HT-29 (cell line): ENCODE data around the gene APOB. TPM values are rescaled to one million over a fixed set of nuclear protein-coding genes. Genes with fewer than 3 reads are reported as not detected.

ENCODE experiments used
- DNase-seq: peaks from one replicate; pipeline ENCODE4 v3.0.0-alpha.2; 2015; ENCODE audit warnings: low spot score
- total RNA-seq: library from RNA; depleted of rRNA; stranded (reverse); fragments of >200 nt; shearing (Covaris generic); gene quantifications from 2 replicates; pipeline ENCODE4 v1.2.3, GENCODE V29; 2014

APOB gene
- total RNA-seq, 1 experiment from 2014 or later = not detected

DNA sequence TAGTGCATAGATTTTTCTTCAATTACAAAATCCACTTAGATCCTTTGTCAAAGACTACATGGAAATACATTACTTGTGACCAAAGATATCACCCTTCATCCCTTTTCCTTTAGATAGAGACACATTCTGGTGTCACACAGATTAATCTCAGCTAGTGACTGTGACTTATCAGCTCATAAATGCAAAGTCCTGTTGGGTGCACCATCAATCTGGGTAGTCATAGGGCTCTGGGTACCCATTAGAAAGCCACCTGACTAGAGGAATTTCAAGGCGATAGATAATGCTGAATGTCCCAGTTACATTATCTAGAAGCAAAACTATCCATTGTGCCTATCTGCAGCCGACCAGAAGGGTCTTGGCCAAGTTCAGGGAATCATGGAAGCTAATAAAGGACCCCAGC, 2.6 kb upstream of the APOB start:
- DNase-seq = no peak

DNA sequence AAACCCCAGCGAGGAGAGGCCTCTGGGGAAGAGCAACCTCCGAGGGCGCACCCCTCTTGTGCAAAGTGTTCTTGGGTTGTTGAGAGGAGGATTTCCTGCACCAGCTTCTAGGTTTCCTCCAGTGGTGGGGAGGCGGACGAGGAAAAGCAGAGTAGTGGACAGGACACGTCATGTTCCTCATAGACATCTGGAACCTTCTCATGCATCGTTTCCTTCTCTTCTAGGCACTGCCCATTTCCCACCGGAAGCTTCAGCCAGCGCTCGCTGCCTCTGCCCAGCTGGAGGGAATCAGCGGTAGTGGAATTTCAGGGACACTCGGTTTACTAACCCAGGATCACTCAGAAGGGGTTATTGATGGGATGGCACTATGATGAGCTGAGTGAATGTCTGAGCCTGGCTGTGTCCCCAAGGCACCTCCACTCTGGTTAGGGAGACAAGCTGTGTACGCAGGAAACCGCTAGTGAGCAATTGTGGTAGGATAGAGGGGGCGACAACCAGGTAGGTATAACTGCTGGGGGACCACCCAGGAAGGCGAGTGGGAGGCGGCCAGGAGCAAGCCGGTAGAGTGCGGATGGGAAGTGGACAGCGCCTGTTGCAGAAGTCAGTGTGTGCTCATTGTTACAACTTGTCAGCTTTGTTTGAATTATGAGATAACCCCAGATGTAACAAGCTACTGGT, 960 bp upstream of the APOB start:
- no peak for DNase-seq

DNA sequence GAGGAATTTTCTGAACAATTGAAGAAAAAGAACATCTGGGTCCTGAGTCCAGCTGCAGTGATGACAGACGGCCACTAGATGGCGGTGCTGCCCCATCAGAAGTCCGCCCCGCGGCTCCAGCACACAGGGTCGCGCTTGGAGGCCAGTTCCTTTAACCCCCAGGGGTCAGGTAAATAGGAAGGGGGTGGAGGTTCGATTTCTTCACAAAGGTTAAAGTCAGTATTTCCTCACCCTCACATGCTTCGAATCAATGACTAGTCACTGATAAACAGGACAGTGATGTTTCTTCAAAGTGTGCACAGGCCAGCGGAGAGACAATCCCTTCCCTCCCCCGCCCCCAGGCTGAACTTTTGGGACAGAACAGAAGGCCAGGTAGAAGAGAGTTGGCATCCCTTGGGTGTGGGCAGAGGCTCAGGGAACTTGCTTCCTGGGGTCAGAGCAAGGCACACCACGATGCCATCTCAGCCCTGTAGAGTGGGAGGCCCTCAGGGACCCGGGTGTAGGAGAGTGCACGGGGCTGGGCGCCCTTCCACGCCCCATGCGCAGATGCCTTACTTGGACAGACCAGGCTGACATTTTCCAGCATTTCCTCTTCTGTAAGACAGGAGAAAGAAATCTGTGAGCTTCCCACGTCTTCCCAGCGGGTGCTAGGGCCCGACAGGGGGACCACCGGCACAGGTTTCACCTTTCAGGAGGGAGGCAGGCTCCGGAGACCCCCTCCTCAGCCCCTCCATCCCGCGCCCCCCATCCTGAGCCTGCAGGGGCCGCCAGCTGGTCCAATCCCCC, 722 bp downstream of the APOB start:
- peak; percentile 60 for DNase-seq

DNA sequence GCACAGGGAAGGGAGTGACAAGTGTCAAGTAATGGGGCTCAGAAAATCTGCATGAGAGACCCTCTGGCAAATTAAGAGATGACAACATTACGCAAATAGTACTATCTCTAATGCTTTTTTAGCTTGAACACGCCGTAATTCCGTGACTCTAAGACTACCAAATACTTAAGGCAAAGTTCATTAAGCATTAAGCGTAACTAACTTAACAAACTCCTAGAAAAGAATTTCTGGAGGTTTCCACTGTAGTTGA, 1.2 kb downstream of the APOB start:
- DNase-seq = no peak

DNA sequence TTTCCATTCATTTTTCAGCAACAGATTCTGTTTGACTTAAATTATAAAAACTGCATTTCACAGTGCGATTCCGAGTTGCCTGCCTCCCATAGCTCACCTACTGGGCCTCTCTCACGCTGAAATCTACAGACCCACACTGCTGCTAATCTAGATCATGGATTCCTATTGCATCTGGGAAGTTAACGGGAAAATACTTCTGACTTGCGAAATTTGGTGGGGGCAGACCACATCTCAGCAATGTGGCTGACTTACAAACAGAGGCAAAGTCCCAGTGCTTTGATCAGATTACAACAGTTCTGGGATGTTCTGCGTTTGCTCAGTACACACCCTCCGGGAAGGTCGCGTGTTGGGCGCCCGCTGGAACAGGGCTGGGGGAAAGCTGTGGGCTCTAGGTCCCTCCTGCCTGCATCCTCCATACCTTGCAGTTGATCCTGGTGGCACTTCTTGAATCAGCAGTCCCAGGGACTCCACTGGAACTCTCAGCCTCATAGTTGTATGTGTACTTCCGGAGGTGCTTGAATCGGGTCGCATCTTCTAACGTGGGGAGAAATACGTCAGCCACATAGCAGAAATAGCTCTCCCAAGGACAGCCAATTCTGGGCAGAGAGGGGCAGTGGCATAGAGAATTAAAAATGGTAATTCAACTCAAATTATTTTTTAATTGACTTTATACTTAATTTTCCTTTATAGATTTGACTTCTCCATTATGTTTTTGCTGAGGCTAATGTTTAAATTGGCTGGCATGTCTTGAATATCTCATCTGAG, 1.7 kb downstream of the APOB start:
- DNase-seq = no peak

DNA sequence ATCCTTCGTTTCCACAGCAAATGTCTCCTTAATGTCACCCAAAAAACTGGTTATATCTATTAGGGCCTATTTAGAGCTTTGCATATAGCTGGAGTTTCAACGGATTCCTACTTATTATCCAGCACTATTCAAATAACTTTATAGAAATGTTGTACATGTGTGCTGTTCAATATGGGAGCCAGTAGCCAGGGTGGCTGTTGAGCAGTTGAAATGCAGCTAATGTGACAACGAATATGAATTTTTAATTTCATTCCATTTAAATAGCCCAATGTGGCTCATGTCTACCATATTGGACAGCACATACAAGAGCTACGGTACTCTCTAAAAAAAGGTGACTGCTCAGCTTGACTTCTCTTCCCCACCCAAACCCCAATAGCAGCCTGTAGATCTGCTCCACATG, 2.4 kb downstream of the APOB start:
- DNase-seq = no peak

DNA sequence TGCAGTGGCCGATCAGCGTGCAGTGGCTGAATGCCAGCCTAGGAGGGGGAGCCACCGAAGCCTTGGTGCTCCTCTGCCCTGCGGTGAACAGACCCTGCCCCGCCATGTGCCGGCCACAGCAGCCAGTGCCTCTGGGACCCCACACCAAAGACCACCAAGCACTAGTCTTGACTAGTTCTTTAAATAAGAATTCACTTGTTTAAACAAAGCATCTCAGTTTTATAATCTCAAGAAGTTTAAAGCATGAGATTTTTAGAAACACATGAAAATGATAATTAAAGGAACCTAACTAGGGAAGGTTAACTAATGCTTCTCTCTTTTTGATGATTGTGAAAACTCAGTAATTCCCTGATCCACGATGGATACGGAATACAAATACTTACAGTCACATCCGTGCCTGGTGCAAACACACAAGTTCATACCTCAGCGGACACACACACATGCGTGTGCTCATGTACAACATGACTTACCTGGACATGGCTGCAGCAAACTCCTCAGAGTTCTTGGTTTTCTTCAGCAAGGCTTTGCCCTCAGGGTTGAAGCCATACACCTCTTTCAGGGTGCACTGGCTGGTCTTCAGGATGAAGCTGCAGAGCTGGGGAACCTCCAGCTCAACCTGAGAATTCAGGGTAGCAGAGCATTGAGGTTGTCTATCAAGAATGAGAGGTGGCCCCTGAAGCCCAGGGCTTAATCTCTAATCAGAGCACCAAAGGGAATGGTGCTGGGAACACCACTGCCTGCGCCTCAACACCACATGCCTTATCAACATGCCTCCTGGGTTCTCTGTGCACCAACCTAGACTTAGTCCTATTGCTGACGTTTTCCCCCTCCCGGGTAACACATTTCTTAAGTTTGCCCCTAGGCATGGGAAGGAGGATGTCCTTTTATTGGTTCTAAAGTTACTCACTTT, 3.1 kb downstream of the APOB start:
- no peak for DNase-seq

DNA sequence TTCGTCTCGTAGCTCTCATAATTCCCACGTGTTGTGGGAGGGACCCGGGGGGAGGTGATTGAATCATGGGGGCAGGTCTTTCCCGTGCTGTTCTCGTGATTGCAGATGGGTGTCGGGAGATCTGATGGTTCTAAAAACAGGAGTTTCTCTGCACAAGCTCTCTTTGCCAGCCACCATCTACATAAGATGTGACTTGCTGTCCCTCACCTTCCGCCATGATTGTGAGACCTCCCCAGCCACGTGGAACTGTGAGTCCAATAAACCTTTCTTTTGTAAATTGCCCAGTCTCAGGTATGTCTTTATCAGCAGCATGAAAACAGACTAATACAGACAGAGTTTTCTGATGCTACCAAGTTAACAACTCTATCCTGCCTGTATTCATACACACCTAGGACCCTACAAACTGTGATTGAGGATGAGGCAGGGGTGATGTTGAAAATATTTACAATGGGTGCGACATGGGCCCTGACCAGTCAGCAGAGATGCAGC, 3.9 kb downstream of the APOB start:
- no peak for DNase-seq

DNA sequence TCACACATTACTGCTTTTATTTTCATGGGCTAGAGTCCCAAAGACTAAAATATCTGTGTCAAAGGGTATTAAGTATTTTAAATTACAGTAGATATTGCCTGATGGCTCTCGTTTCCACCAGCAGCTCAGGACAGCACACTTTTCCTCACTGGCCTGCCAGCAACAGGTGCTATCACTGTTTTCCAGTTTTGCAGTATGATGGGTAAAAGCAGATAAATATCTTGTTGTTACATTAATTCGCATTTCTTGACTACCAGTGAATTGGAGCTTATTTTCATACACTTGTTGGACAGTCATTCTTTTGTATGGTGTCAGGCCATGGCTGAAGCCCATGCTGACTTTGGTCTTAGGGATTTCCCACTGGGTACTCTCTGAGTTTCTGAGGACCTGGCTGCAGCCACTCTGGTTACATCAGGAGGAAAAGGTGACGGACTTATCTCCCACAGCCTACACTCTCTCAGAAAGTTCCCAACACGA, 4.8 kb downstream of the APOB start:
- DNase-seq = no peak

DNA sequence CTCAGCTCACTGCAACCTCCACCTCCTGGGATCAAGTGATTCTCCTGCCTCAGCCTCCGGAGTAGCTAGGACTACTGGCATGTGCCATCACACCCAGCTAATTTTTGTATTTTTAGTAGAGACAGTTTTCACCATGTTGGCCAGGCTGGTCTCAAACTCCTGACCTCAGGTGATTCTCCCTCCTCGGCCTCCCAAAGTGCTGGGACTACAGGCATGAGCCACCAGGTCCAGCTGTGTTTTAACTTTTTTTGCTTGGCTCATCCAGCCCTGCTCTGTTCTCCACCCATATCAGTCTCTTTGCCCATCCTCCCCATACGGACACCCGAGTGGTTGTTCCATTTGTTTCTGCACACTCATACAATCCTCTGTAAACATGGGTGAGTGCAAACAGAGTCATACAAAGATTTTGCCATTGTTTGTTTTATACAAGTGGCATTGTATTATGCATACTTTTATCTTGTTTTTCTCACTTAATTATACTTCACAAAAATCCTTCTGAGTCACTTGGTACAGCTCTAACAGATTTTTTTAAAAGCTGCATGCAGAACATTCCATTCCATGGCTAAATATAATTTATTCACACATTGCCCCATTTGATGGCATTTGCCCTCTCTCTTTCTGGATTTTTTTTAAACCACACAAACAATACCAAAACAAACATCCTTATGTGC, 5.3 kb downstream of the APOB start:
- DNase-seq = no peak

DNA sequence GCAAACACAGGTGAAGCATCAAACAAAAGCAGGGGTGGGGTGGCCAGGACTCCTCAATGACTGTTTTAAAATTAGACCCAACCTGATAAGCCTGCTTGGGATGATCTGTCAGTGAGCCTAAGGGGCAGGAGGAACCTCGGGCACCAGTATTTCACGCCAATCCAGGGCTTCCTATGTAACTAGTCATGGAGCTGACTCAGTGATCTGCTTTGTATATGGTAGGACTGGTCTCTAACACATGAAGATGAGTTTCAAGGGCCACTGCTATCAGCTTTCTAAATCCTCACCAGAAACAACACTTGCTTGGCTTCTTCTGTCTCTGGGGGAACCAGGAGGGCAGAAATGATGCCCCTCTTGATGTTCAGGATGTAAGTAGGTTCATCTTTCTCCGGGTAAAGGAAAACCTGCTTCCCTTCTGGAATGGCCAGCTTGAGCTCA, 6.2 kb downstream of the APOB start:
- DNase-seq = no peak

DNA sequence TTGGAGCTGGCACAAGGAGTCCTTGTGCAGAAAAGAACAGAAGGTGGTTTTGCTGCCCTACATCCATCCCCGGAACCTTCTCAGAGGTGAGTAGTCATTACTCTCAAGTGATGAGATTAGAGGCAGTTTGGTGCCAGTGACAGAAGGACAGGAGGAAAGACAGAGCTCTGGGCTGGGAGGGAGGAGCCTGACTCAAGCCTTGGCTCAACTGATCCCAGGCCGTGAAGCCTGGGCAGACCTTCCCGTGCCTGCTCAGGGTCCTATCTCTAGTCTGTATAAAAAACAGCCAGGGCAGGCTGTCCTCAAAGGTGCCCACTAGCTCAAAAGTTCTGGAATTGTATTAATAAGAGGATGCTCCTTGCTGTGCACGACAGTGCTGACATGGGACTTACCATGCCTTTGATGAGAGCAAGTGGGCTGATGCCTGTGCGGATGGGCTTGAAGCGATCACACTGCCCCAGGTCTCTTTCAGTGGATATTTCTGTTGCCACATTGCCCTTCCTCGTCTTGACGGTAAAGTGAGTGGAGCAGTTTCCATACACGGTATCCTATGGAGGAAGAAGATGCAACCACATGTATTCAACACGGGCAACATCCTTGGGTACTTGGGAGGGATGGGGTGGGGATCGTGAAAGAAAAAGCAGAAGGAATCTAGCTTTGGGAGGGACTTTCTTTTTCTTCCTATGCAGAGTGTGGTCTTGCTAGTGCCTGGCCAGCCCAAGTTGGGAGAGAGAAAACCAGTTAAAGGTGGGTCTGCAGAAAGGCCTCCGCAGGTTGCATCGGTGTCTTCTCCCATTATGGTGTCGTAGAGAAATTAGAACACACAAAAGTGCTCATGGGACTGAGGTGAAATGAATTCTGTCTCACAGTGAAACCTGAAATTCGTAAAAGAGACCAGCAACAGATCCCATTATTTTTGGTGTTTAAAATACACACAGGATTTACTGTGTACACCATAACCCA, 6.9 kb downstream of the APOB start:
- no peak for DNase-seq

DNA sequence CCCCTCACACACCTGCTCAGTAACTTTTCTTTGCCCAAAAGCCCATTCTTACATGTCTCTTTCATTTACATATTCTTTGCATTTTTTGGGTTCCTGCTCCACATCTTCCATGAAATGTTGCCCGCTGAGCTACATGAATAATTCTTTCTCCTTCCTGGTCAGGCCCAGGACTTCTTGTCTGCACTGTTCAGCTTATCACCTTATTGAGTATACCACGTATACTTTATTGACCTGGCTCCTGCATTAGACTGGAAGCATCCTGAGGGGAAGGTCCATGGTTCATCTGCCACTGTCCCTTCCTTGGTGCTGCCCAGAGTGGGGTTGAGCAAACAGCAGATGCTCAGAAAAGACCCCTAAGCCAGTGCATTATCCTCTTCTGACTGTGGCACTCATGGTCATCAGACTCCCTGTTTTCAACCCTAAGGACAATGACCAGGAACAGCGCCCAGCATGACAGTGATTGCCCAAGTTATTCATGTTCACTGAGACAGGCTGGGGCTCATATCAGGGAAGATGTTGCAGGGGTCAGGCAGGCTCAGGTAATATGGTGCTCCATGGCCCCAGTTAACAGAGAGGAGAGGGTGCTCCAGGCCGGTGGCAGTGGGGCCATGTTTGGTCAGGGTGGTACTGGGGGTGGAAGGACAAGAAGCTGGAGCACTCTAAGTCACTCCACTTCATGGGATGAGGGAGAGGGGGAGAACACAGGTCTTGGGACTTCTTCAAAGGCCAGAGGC, 7.7 kb downstream of the APOB start:
- DNase-seq = no peak

DNA sequence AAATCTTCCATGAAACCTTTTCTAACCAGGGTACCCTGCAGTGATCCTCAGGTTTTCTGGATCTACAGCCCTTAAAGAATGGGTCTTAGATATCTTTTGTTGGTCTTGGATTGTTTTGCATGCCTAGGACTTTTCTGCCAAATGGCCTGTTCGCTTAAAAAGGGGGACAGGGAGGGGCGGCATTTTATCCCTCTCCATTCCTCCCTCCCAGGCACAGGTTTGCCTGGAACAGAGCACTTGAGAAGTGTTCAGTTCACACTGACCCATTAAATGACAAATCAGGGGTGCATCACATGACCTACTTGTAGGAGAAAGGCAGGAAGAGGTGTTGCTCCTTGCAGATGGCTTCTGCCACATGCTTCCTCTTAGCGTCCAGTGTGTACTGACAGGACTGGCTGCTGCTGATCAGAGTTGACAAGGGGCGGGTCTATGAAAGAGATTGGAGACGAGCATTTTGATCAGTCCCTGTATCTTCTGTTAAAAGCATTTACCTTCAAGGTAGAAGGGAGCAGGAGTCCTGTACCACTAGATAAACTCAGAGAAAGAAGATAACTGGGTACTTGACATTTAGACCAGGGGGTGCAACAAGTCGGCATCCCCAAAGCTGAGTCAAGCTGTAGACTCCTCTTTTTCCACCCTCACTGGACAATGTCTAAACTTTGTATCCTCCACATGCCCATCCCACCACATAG, 8.4 kb downstream of the APOB start:
- DNase-seq = no peak

DNA sequence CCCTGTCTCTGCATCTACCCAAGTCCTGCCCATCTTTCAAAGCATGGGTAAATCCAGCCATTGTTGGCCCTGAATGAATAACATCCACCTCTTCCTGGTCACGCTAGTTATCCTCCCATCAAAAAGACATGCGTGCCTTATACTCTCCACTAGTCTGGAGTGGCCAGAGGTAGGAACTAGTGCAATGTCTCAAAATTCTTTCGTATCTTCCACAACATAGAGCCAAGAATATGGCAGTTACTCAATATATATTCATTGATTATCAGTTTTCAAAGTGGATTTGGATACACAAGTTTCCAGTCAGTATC, 8.9 kb downstream of the APOB start:
- DNase-seq = no peak

DNA sequence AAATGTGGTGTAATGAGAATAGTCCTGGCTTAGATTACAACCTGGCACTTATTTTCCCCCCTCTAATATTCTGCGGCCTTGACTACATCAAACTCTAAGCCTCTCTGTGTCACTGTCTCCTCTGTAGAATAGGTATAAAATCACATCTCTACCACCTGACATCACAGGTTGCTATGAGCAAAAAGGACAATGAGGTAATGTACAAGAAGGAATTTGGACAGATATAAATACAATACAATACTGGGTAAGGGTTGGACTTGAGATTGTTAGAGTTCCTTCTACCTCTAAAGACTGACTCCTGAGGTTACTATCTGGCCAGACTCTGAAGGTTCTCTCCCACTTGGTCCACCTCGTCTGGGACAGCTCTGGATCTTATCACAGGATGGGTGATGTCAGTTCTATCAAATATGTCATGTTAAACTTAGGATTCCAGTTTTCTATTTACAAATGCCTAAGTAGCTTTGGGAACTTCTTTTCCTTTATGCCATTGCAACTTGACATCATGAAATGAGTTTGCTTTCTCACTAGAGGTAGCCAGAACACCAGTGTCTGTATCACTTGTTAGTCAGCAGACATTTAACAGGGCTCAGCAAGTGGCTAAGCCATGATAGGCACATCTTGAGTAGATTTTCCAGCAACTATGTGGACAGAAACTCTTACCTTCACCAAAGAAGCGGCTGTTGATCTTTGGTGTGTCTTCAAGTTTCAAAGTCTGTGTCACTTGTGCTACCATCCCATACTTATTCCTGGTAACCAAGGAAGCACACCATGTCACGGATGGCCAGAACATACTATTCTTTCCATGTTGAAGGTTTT, 9.5 kb downstream of the APOB start:
- DNase-seq = no peak

DNA sequence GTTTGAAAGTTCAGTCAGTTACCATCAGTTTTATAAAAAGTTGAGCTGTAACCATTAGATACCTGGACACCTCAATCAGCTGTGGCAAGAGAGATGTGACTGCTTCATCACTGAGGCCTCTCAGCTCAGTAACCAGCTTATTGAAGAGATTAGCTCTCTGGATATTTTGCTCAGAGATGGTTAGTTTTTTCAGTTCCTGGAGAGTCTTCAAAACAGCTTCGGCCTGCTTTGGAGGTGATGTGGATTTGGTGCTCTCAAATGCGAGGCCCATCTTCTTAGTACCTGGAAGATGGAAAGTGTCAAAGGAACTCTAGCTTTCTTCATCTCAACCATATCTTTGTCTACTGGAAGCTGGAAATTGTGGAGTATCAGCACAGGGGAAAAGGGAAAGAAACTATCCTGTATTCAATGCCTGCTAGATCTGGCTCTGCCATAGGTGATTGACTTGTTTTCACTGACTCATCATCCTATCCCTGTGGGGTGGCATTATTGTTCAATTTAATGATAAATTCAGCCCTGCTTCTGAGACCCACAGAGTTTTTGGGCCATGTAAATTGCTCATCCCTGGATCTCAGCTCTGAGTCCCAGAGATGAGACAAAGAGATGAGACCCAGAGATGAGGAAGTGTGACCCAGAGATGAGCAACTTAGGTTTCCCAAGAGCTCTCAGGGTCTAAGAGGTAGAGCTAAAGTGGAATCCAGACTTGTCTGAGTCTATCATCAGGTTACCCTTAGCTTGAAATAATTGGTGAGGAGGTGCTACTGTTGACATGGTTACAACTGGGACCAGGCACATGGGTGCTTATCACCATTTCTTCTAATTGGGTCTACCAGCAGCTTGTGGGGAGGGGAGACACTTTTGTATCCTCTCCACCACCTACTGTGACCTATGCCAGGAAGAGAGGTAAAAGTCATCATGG, 10.4 kb downstream of the APOB start:
- DNase-seq = no peak
